Lower leg skin (tissue), 3 donors: ENCODE data around the gene RAB3B.

Experiments
- POLR2A ChIP-seq, 2 donors: fragments of 450-650 bp; IDR thresholded peaks; one replicate each; pipeline ENCODE4 v1.6.1; 2016 to 2017; ENCODE audit warnings: antibody characterized with exemption in 2 of 2, mild to moderate bottlenecking in 1 of 2, moderate library complexity in 1 of 2
- TF ChIP-seq, protein P1 (sequence below), 3 donors: fragments of 450-650 bp; IDR thresholded peaks; one replicate each; pipeline ENCODE4 v1.5.1; 2016; ENCODE audit warnings: antibody characterized with exemption in 3 of 3, mild to moderate bottlenecking in 3 of 3, moderate library complexity in 2 of 3

DNA sequence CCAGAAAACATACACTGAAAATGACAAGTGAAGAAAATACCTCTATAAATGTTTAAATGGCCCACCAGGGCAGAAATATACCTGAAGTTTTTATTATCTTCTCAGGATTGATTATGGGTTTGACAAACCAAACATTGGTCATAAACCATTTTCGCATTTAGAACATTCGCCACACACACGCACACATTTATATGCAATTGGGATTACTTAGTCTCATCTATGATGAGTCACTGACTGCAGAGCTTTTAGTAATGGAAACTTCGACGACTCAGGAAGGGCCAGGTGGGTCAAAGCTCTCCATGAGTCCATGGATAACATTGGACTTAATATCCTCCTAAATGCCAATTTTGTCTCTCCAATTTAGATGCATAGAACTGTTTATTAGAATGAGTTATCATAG, 128.8 kb downstream of the RAB3B start:
- no peak for TF ChIP-seq POLR2A (IDR thresholded peaks at IDR 0.05)
- TF ChIP-seq, protein P1, sequence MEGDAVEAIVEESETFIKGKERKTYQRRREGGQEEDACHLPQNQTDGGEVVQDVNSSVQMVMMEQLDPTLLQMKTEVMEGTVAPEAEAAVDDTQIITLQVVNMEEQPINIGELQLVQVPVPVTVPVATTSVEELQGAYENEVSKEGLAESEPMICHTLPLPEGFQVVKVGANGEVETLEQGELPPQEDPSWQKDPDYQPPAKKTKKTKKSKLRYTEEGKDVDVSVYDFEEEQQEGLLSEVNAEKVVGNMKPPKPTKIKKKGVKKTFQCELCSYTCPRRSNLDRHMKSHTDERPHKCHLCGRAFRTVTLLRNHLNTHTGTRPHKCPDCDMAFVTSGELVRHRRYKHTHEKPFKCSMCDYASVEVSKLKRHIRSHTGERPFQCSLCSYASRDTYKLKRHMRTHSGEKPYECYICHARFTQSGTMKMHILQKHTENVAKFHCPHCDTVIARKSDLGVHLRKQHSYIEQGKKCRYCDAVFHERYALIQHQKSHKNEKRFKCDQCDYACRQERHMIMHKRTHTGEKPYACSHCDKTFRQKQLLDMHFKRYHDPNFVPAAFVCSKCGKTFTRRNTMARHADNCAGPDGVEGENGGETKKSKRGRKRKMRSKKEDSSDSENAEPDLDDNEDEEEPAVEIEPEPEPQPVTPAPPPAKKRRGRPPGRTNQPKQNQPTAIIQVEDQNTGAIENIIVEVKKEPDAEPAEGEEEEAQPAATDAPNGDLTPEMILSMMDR (IDR thresholded peaks at IDR 0.05) = no peak
